Jurkat, Clone E6-1 (cell line): ENCODE results near the gene LPIN2. TPM values are rescaled to one million over a fixed set of nuclear protein-coding genes. Genes with fewer than 3 reads are reported as not detected.
"Not testable (repeated sequence)": the region's sequence is repeated elsewhere in the genome, so short reads cannot be mapped to it uniquely, and the experiment has no call there.

ENCODE experiments used
- DNase-seq: peaks from one replicate; pipeline ENCODE4 v3.0.0-alpha.2; 2011; ENCODE audit warnings: low read depth, low spot score
- H3K4me3 ChIP-seq: 2 replicates; pipeline ENCODE4 v1.5.1; 2011; ENCODE audit warnings: mild to moderate bottlenecking, low read length, control low read depth, moderate library complexity
- polyA plus RNA-seq: library from polyadenylated mRNA; unstranded; fragments of >200 nt; gene quantifications from one replicate; pipeline ENCODE4 v1.2.1, GENCODE V29; 2012; ENCODE audit warnings: missing spikeins; ENCODE audit not compliant: insufficient read length, insufficient read depth

LPIN2 gene, protein sequence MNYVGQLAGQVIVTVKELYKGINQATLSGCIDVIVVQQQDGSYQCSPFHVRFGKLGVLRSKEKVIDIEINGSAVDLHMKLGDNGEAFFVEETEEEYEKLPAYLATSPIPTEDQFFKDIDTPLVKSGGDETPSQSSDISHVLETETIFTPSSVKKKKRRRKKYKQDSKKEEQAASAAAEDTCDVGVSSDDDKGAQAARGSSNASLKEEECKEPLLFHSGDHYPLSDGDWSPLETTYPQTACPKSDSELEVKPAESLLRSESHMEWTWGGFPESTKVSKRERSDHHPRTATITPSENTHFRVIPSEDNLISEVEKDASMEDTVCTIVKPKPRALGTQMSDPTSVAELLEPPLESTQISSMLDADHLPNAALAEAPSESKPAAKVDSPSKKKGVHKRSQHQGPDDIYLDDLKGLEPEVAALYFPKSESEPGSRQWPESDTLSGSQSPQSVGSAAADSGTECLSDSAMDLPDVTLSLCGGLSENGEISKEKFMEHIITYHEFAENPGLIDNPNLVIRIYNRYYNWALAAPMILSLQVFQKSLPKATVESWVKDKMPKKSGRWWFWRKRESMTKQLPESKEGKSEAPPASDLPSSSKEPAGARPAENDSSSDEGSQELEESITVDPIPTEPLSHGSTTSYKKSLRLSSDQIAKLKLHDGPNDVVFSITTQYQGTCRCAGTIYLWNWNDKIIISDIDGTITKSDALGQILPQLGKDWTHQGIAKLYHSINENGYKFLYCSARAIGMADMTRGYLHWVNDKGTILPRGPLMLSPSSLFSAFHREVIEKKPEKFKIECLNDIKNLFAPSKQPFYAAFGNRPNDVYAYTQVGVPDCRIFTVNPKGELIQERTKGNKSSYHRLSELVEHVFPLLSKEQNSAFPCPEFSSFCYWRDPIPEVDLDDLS
- 12.4 TPM for polyA plus RNA-seq

DNA sequence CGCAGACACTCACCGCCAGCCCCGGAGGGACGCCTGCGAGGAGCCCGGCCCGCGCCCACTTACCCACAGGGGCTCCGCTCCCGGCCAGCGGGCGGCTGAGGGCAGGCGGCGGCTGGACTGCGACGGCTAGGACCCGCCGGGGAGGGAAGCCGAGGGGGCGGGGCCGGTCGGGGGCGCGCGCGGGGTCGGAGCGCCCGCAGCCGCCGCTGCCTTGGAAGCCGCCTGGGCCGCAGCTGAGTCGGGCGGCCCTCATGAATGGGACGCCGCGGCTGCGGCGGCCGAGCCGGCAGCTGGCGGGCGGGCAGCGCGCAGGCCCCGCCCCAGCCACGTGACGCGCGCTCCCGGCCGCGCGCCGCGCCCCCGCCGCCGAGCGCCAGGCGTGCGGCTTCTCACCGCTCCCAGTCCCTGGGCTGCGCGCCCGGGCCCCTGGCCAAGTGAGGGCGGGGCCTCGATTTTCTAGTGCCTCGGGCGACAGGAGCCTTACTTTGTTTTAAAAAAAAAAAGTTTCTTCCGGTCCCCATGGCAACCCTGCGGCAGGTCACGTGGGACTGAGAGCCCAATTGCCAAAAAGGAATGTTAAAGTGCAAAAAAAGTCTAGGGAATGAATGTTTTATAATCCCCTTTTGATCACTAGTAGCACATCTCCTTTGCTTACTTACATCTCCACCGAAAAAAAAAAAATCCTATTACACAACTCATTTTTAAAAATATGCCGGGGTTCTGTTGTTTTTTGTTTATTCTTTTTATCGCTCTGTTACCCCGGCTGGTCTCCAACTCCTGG lies at the start of gene LPIN2:
TSS of gene LPIN2 (minus strand) at position 121 of the 781 bp plus-strand sequence. CDS start 52,304 bp downstream, outside the sequence.
- H3K4me3 ChIP-seq = peak within 1 kb of the TSS; percentile 60
- DNase-seq = peak; percentile 92

DNA sequence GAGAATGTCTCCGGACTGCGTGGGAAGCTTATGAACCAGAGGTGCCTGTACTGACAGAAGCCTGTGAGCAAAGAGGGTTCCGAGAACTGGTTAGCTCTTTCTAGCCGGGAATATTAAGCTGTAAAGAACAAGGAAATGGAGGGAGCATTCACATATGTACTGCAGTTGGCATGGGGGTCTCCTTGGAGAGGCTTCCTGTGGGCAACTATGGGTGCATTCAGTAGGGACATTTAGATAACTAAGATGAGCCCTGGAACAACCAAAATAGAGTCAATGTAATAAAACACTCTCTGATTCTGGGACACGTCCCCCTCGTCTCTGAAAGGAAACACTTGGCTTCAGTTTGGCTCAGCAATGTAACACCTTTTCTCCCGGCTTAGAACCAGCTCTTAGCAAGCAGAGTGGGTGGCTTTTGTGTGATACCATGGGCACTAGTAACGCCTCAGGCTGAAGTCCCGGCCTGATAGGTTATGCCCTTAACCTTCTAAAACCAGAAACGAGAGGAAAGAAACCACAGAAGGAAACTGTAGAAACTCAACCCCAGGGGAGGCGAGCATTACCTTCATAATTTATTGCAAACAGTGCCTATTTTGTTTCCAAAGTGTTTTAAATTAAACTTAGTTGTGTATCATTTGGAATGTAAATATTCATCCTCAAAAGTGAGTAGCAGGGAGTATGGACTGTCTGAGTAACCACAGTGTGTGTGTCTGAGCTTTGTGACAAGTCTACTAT lies 48.8 kb upstream of the LPIN2 start:
- no peak overlapping the region for H3K4me3 ChIP-seq
- DNase-seq = no peak

DNA sequence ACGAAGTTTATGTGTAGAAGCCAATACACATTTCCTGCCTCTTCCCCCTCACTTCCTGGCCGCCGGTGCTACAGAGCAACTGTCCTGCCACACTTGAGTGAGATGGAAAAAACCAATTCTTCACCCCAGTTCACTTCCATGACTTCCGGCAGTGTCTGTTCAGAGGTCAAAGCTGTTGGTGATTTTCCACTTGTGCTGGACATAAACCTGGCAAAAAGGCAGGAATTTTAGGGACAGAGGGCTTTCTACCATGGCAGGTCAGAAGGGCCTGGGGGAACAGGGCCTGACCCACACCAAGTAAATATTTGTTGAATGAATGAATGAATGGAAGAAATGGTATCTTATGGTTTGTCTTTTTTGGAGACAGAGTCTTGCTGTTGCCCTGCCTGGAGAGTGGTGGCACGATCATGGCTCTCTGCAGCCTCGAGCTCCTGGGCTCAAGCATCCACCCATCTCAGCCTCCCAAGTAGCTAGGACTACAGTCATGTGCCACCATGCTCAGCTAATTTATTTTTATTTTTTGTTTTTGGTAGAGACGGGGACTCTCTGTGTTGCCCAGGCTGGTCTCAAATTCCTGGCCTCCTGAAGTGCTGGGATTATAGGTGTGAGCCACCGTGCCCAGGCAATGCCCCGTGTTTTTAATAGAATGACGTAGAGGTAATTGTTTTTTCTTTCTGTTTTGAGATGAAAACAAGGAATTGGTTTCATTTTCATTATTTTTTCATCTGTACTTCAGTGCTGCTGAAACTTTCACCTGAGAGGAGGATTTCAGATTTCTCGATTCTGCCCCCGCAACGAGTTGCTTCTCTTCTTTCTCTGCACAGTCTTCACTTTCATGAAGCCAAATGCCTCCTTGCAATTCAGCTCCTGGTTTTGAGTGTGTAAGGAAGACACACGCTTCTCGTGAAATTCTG lies 48.0 kb upstream of the LPIN2 start:
- no peak overlapping the region for H3K4me3 ChIP-seq
- no peak for DNase-seq

DNA sequence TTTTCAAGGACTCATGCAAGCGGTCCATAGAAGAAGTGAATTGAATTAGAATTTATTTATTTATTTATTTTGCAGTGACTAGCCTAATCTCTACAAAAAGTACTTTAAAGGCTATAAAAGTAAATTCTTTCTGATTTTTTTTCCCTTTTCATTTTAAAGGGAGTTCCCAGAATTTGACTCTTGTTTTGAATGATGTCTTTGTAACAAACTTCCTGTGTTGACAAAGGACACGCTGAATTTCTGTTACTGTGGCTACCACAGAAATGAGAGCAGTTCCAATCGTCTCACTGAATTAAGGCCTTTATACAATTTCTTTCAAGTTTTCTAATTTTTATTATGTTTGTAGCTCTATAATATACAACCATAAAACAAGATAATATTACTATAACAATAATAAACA lies 46.3 kb upstream of the LPIN2 start:
- H3K4me3 ChIP-seq = no peak overlapping the region
- DNase-seq = no peak

DNA sequence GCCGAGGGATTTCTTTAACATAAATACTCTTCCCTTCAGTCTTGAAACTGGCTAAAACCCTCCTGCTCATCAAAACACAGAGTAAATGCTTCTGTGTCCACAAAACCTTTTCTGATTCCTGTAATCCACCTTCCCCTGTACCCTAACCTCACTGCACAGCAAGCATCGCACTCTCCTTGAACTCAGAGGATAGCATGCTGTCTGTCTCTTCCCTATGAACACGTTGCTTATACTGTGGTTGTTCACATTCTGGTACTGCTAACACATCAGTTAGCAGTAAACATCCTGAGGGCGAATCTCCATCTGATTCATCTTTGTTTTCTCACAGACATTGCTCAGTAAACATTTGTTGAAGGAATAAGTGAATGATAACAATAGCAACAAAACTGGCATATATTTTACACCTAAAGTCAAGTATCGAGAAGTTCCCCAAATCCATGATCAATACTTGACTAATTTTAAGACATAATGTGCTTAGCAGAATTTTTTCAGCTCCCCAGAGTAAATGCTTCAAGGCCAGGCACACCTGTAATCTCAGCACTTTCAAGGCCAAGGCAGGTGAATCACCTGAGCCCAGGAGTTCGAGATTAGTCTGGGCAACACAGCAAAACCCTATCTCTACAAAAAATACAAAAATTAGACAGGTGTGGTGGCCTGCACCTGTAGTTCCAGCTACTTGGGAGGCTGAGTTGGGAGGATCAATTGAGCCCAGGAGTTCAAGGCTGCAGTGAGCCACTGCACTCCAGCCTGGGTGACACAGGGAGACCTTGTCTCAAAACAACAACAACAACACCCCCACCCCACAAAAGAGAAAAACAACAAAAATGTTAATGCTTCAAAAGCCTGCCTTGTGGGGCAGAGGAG lies 45.6 kb upstream of the LPIN2 start:
- DNase-seq = no peak
- no peak overlapping the region for H3K4me3 ChIP-seq

DNA sequence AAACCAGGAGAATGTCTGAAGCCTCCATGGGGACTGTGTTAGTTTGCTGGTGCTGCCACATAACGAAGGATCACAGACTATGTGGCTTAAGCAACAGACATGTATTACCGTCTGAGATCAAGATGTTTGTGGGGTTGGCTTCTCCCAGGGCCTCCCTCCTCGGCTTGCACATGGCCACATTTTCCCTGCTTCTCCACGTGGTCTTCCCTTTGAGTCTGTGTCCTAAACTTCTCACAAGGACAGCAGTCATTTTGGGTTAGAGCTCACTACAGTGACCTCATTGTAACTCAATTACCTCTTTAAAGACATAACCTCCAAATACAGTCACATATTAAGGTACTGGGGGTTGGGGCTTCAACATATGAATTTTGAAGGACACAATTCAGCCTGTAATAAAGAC lies 44.6 kb upstream of the LPIN2 start:
- DNase-seq = no peak

DNA sequence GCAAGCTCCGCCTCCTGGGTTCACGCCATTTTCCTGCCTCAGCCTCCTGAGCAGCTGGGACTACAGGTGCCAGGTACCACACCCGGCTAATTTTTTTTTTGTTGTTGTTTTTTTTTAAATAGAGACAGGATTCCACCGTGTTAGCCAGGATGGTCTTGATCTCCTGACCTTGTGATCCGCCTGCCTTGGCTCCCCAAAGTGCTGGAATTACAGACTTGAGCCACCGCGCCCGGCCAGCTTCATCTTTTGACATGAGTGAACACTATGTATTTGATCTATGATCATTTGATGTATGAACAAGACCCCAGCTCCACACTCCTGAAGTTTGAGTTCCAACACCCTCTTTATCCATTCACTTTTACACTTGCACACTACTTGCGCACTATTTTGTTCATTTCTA lies 43.4 kb upstream of the LPIN2 start:
- no peak for DNase-seq
- H3K4me3 ChIP-seq = no peak overlapping the region

More for the DNA sequence above, 44.6 kb upstream of the LPIN2 start:
- H3K4me3 ChIP-seq = no peak overlapping the region

DNA sequence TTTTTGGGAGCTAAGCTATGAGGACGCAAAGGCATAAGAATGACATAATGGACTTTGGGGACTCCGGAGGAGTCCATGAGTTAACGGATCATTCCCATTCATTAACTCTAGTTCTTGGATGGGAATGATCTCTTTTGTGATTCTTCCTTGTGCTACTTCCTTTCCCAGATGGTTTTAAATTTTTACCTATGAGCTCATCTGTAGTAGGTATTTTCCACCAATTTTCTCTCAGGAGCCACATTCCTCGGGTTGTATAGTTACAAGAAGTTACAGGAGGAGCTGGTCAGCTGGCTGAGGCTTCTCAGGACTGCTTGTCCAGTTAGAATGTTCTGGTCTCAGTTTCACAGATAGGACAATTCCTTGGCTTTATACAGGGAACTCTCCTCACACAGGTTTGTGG lies 42.9 kb upstream of the LPIN2 start:
- DNase-seq = no peak
- no peak overlapping the region for H3K4me3 ChIP-seq

DNA sequence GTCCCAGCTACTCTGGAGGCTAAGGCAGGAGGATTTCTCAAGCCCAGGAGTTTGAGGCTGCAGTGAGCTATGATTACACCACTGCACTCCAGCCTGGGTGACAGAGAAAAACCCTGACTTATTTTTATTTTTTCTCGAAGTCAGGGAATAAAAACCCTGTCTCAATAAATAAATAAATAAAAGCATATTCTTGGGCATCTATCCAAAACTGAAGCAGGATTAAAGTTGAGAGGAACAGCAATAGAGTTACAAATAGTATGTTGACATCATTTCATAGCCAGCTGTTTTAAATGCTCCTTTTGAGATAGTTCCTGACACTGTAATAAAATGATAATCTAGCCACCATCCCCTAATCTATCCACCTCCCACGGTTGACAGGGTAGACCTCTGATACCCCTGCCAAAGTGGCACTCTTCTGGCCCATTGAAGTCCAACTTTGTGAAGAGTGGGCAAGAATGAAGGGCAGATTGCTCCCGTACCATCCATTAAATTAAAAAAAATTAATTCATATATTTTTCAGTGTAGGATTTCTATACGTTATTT lies 42.3 kb upstream of the LPIN2 start:
- H3K4me3 ChIP-seq = no peak overlapping the region
- DNase-seq = no peak

DNA sequence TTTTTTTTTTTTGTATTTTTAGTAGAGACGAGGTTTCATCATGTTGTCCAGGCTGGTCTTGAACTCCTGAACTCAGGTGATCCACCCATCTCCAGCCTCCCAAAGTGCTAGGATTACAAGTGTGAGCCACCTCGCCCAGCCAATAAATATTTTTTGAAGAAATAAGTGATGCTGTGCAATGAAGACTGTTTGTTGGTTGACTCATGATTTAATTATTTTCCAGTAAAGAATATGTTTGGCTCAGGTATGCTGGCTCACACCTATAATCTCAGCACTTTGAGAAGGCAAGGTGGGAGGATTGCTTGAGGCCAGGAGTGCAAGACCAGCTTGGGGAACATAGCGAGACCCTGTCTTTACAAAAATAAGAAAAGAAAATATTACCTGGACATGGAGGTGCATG lies 41.8 kb upstream of the LPIN2 start:
- no peak overlapping the region for H3K4me3 ChIP-seq
- DNase-seq = no peak

DNA sequence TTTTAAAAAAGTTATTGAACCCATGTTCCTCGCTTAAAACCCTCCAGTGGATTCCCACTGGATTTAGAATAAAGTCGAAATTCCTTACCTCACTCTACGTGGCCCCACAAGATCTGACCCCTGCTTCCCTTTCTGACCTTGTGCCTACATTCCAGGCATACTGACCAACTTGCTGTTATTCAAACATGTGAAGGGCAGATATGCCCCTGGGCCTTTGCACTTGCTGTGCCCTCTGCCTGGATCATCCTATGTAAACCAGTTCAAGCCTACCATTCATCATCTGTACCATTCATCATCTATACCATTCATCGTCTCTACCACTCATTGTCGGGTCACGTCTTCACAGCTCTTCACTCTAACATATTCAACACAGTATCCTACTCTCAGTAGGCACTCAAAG lies 41.3 kb upstream of the LPIN2 start:
- no peak overlapping the region for H3K4me3 ChIP-seq
- no peak for DNase-seq

DNA sequence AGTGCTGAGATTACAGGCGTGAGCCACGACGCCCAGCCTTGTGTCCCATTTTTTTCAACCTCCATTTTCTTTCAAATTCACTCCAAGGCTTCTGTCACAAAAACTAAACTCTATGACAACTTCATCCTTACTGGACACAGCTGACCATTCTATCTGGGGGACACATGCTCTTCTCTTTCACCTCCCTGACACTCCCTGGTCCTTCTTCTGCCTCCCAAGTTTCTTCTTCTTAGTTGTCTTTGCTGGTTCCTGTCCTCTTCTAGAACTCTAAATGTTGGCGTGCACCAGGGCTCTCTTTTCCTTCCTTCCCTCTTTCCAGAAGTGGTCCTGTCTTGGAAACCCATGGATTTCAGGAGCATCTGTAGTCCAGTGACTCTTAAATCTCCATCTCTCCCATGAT lies 40.1 kb upstream of the LPIN2 start:
- DNase-seq = no peak
- H3K4me3 ChIP-seq = no peak overlapping the region

DNA sequence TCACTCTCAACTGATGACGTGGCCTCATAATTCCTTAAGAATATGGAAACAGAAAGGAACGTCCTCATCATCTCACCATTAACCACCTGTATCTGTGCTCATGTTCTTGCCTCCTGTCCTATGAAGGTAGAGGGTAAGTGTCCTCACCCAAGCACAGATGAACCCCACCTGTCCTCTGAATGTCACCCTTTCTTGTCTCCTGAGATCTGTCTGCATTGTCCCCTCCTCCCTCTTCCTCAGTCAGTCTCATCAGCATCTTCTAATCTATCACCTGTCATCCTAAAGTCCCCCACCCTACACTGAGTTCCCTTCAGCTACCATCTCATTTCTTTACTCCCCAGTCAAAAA lies 39.4 kb upstream of the LPIN2 start:
- DNase-seq = no peak
- H3K4me3 ChIP-seq = no peak overlapping the region

DNA sequence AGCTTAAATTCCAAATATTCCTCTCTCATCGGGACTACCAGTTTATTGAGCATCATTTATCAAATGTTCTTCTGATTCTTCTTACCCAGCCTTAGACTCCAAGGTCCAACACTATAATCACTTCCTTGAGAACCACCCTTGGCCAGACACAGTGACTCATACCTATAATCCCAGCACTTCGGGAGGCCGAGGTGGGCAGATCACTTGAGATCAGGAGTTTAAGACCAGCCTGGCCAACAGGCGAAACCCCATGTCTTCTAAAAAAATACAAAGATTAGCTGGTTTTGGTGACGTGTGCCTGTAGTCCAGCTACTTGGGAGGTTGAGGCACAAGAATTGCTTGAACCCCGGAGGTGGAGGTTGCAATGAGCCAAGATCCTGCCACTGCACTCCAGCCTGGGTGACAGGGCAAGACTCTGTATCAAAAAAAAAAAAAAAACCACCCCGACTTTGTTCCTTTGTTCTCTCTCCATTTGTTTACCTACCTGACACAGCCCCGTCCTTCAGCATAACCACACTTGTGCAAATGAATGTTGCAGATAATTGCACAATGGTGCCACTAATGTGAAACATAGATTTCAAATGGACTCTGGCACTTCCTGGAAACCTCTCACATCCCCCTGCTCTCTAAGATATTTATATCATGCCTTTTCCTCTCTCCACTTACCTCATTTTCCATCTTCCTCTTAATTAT lies 38.9 kb upstream of the LPIN2 start:
- no peak for DNase-seq
- H3K4me3 ChIP-seq = no peak overlapping the region

DNA sequence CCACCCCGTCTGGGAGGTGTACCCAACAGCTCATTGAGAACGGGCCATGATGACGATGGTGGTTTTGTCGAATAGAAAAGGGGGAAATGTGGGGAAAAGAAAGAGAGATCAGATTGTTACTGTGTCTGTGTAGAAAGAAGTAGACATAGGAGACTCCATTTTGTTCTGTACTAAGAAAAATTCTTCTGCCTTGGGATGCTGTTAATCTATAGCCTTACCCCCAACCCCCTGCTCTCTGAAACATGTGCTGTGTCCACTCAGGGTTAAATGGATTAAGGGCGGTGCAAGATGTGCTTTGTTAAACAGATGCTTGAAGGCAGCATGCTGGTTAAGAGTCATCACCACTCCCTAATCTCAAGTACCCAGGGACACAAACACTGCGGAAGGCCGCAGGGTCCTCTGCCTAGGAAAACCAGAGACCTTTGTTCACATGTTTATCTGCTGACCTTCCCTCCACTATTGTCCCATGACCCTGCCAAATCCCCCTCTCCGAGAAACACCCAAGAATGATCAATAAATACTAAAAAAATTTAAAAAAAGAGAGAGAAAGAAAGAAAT lies 37.0 kb upstream of the LPIN2 start:
- DNase-seq, H3K4me3 ChIP-seq: not testable (repeated sequence)

DNA sequence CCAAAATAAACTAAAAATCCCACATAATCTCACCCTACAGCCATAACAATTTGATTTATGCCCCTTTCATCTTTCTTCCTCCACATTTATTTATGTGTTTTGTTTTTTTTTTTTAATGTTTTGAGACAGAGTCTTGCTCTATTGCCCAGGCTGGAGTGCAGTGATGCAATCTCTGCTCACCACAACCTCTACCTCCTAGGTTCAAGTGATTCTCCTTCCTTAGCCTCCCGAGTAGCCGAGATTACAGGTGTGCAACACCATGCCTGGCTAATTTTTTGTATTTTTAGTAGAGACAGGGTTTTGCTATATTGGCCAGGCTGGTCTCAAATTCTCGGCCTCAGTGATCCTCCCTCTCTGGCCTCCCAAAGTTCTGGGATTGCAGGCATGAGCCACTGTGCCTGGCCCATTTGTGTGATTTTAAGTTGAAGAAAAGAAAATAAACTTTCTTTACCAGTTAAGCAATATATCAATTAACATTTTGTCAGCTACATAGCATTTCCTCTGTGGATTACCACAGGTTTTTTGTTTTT lies 35.9 kb upstream of the LPIN2 start:
- H3K4me3 ChIP-seq = no peak overlapping the region
- DNase-seq = no peak
